Lower leg skin (tissue), 4 donors: ENCODE results near the gene TRPM1. TPM values are rescaled to one million over a fixed set of nuclear protein-coding genes. Genes with fewer than 3 reads are reported as not detected.

ENCODE experiments used
- DNase-seq, 2 donors: peaks; one replicate each; pipeline ENCODE4 v3.0.0-alpha.2; 2019; ENCODE audit warnings: low spot score in 2 of 2
- H3K4me3 ChIP-seq: fragments of 200-600 bp; sonication (generic); 2 replicates; pipeline ENCODE4 v1.5.1; 2017; ENCODE audit warnings: mild to moderate bottlenecking, low read depth; ENCODE audit not compliant: poor library complexity, severe bottlenecking
- POLR2A ChIP-seq, 2 donors: fragments of 450-650 bp; IDR thresholded peaks; one replicate each; pipeline ENCODE4 v1.6.1; 2016 to 2017; ENCODE audit warnings: antibody characterized with exemption in 2 of 2, mild to moderate bottlenecking in 1 of 2, moderate library complexity in 1 of 2
- WGBS, 2 donors: methylation state at CpG; one replicate each; pipeline ENCODE4 v1.1.5; 2018; 5-methylcytosine and 5-hydroxymethylcytosine counted together
- intact Hi-C: fragments of 100-400 bp; cut with DNase I; formaldehyde crosslinking; loops from one replicate; pipeline ENCODE4 v1.15.0; 2023; ENCODE audit warnings: low total_unique reads
- total RNA-seq, 4 donors: library from RNA; depleted of rRNA; stranded (reverse); fragments of >200 nt; gene quantifications; one replicate each; pipeline ENCODE4 v1.1.0, GENCODE V29; 2016
- TF ChIP-seq, protein P1 (sequence below), 3 donors: fragments of 450-650 bp; IDR thresholded peaks; one replicate each; pipeline ENCODE4 v1.5.1; 2016; ENCODE audit warnings: antibody characterized with exemption in 3 of 3, mild to moderate bottlenecking in 3 of 3, moderate library complexity in 2 of 3

TRPM1 gene
- total RNA-seq, 4 donors from 2014 or later, result 1.3 to 18.3 (median 8.3) TPM

DNA sequence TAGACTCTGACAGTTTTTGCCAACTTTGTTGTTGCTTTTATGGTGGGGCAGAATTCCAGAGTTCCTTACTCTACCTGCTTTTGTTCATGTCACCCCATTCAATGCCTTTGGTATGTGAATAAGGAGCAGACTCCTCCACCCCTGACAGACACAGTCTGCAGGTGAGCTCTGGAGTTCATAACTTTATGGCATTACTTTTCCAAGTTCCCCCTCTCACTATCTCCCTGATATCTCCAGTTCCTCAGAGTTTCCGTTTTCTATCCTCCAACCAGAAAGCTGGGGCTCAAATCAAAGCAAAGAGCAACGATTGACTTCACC, 87.0 kb downstream of the TRPM1 start:
- WGBS, 2 donors, result 79 to 83% methylated on average over 2 of the region's 2 CpGs
- DNase-seq, result no peak
- intact Hi-C loops, result no loop called here

DNA sequence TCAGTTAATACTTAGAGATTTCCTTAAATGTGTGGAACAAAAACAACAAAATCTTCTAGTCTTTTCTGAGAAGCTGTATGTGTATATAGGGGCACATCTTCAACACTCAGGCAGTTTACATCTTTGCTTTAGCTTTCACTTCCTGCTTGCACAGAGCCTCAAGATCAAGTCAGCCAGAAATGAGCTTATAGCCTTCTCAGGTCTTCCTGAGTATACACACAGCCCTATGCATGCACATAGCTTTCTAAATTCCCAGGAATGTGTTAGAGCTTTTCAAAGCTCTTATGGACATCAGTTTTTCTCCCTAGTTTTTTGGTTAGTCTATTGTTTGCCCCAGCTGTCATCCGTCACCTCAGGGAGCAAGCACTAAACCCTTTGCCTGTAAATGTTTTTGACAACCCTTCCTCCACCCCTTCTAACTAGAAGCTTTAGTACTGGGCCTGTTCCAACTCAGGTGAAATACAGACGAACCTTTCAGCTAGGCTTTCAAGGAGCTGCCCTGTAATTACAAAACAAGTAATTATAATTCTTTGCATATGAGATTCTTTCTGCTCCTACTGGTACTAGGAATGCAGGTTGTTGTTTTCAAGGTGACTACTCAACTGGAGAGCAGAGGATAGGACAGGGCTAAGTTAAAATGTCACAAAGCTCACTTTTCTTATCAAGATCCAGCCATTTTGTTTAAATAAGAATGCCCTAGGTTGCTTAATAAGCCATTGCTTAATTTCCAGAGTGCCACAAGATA, 87.5 kb downstream of the TRPM1 start:
- intact Hi-C loops, result no loop called here
- no peak for DNase-seq
- WGBS, 2 donors, result 47 to 55% methylated on average over 2 of the region's 2 CpGs
- TF ChIP-seq, protein P1, sequence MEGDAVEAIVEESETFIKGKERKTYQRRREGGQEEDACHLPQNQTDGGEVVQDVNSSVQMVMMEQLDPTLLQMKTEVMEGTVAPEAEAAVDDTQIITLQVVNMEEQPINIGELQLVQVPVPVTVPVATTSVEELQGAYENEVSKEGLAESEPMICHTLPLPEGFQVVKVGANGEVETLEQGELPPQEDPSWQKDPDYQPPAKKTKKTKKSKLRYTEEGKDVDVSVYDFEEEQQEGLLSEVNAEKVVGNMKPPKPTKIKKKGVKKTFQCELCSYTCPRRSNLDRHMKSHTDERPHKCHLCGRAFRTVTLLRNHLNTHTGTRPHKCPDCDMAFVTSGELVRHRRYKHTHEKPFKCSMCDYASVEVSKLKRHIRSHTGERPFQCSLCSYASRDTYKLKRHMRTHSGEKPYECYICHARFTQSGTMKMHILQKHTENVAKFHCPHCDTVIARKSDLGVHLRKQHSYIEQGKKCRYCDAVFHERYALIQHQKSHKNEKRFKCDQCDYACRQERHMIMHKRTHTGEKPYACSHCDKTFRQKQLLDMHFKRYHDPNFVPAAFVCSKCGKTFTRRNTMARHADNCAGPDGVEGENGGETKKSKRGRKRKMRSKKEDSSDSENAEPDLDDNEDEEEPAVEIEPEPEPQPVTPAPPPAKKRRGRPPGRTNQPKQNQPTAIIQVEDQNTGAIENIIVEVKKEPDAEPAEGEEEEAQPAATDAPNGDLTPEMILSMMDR (IDR thresholded peaks at IDR 0.05), result no peak
- no peak for TF ChIP-seq POLR2A (IDR thresholded peaks at IDR 0.05)
- no peak overlapping the region for H3K4me3 ChIP-seq

More for the DNA sequence above, 87.0 kb downstream of the TRPM1 start:
- H3K4me3 ChIP-seq, result no peak overlapping the region
- no peak for TF ChIP-seq POLR2A (IDR thresholded peaks at IDR 0.05)
- TF ChIP-seq, protein P1 (IDR thresholded peaks at IDR 0.05), result no peak

DNA sequence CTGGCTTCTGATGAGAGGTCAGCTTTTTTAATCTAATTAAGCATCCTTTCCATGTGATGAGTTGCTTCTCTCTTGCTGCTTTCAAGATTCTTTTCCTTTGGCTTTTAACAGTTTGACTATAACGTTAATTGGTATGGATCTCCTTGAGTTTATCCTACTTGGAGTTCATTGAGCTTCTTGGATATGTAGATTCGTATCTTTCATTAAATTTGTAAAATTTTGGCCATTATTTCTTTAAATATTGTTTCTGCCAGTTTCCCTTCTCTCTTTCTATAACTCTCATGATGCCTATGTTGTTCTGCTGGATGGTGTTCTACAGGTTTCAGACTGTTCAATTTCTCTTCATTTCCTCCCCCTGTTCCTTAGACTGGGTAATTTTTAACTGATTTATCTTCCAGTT, 89.1 kb downstream of the TRPM1 start:
- TF ChIP-seq, protein P1 (IDR thresholded peaks at IDR 0.05), result no peak
- no peak for TF ChIP-seq POLR2A (IDR thresholded peaks at IDR 0.05)
- intact Hi-C loops, result no loop called here
- WGBS, 2 donors, result 91 to 94% methylated on average over 2 of the region's 2 CpGs
- no peak overlapping the region for H3K4me3 ChIP-seq
- no peak for DNase-seq

DNA sequence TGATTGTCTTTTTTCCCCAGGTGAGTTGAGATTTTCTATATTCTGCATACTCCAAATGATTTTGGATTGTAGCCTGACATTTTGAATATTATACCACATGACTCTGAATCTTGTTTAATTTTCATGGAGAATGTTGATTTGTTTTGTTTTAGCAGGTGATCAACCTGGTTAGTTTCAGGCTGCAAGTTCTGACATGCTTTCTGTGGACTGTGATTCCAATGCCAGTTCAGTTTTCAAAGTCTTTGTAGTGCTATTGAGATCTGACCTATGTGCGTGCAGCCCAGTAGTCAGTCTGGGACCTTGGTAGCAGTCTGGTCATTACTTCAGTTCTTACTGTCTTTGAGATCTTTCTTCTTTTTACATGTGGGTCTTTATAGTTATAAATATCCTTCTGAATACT, 91.5 kb downstream of the TRPM1 start:
- TF ChIP-seq POLR2A (IDR thresholded peaks at IDR 0.05), result no peak
- TF ChIP-seq, protein P1 (IDR thresholded peaks at IDR 0.05), result no peak
- no peak overlapping the region for H3K4me3 ChIP-seq
- intact Hi-C loops, result no loop called here
- DNase-seq, result no peak
- 88 to 95% methylated on average over 1 of the region's 1 CpG for WGBS, 2 donors

DNA sequence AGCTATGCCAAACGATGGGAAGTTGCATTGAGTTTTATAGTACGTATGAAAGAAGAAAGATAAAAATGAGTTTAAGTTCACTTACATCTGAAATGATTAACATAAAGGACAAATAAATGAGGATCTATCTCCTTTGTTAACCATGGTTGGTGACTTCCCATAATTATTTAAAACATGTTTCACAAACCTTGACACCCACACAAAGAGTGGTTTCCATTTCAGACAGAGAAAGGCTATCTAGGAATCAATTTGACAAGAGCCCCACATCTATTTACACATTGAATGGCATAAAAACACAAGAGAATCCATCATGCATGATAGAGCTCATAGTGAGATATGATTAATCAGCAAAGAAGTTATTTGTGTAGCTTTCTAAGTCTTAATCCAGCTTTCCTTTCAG, 95.9 kb downstream of the TRPM1 start:
- DNase-seq, result no peak
- 72 to 81% methylated on average over 2 of the region's 2 CpGs for WGBS, 2 donors
- TF ChIP-seq POLR2A (IDR thresholded peaks at IDR 0.05), result no peak
- TF ChIP-seq, protein P1 (IDR thresholded peaks at IDR 0.05), result no peak
- intact Hi-C loops, result no loop called here
- no peak overlapping the region for H3K4me3 ChIP-seq

DNA sequence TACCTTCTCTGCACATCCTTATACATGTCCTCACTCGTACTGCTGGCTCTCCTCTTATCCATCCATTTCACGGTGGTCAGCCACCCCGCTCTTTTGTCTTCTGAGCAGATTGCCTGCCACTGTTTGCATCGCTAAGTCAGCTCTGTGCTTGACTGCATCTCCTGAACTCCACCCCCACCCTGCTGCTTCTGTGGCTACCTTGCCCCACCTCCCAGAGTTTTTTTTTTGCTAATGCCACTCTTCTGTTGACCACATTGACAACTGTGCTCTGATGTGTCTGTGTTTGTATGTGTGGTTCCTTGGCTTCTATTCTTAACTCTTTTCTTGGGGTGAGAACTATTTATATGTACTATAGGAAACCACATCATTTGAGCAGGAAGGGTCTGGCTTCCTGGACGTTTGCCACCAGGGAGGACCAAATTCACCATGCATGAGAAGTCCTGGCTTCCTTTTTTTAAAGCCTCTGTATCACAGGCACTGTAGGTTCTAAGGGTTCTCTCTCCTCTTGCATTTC, 97.2 kb downstream of the TRPM1 start:
- 60 to 69% methylated on average over 5 of the region's 5 CpGs for WGBS, 2 donors
- no peak for DNase-seq
- H3K4me3 ChIP-seq, result no peak overlapping the region
- no peak for TF ChIP-seq POLR2A (IDR thresholded peaks at IDR 0.05)
- TF ChIP-seq, protein P1 (IDR thresholded peaks at IDR 0.05), result no peak
- intact Hi-C loops, result no loop called here
